Activated CD4-positive, CD25-positive, alpha-beta regulatory T cell treated with anti-CD3 and anti-CD28 coated beads, Interleukin-2, amount 50 U/mL, for 72 hours (primary cell): ENCODE measurements around the gene PPP1R9A.

Experiments
- DNase-seq: peaks from one replicate; pipeline ENCODE4 v3.0.0; 2021

The PPP1R9A gene

DNA sequence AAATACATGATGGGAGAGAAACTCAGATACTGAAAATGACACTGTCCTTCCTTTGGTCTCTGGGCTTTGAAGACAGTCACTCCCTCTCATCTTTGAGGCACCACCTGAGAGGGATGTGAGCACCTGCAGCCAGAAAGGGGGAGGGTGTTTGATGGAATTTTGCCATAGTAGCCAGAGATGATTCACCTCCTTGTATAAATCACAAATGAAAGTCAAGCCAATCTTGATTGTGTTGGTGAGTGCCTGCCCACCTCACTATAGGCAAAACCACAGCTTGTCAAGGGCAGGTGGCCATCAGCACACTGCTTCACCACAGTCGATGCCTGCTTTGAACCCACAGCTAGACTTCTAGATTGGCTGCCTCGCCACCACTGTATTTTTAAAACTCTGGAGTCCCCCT is 368.7 kb downstream of the PPP1R9A start:
- DNase-seq = no peak

DNA sequence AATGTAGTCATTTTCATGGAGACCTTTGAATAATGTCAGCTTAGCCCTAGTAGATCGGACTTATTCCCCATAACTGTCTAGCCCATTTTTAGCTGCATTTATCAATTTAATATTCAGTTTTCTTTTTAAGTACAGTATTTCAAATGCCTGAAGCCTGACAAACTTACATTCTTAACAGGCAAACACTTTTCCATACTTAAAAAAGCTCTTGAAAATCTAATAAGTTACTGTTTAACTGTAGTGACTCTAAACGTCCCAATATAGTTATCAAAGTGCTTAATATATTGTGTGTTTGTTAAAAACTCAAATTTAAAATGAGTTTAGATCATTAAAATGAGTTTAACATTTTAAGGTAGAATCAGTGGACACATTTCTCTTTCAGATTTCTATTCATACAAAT is 372.0 kb downstream of the PPP1R9A start:
- DNase-seq = no peak

DNA sequence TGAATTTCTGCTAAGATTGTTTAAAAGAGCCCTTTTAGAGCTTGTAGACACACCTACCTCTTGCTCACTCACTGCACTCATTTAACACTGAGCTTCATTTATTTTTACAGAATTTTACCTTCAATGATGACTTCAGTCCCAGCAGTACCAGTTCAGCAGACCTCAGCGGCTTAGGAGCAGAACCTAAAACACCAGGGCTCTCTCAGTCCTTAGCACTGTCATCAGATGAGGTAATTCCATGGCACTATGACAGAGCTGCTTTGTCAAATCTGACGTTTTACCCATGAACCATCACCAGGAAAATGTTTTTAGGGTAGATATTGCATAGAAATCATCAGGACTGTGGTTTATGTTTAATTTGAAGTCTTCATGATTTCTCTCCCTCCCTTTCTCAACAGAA is 378.7 kb downstream of the PPP1R9A start:
- no peak for DNase-seq

DNA sequence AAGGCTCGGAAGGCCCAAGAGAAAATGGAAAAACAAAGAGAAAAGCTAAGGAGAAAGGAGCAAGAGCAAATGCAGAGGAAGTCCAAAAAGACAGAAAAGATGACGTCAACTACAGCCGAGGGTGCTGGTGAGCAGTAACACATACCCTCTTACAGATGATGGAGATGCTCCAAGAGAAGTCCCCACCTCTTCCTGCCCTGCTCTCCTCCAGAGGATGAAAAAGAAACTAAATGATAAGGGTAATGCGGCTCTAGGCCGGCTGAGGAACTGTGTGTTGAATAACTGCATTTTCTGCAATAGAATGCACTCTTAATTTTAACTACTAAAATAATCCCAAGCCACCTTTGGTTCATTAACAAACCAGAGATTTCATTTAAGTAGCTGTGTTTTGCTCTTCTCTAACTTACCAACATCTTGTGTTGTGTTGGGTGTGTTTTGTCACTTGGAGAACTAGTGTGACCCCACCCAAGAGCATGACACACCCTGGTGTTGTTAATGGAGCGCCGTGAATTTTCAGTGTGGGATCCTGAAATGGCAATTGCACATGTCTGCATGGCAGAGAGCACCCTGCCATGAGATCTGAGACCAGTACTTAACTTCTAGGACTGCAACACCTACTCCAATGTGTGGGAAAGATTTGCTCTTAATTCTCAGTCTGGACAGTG is 382.9 kb downstream of the PPP1R9A start:
- no peak for DNase-seq

GRCh38 chr7:95295397-95295796 is 388.0 kb downstream of the PPP1R9A start:
- no peak for DNase-seq

- no peak for DNase-seq
Measured at GRCh38 chr7:95296456-95296855, 389.1 kb downstream of the PPP1R9A start.

DNA sequence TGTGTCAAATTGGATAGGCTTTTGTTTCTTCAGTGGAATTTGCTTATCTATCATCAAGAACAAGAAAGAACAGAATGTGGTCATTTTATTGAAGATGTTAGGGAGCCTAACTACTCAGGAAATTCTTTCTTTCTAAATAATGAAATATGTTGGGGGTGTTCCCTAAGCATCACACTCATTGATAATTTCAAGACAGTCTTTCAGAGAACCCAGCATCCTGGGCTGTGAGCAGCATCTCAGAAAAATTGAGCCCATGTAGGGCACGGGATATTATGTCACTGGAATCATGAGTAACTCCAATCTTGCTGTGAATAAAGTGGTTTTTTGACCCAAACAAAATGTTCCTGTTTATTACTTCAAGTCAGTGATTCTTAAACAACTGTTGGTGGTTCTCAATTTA is 389.6 kb downstream of the PPP1R9A start:
- DNase-seq = no peak

- DNase-seq = no peak
Measured at GRCh38 chr7:95298091-95298490, 390.7 kb downstream of the PPP1R9A start.

DNA sequence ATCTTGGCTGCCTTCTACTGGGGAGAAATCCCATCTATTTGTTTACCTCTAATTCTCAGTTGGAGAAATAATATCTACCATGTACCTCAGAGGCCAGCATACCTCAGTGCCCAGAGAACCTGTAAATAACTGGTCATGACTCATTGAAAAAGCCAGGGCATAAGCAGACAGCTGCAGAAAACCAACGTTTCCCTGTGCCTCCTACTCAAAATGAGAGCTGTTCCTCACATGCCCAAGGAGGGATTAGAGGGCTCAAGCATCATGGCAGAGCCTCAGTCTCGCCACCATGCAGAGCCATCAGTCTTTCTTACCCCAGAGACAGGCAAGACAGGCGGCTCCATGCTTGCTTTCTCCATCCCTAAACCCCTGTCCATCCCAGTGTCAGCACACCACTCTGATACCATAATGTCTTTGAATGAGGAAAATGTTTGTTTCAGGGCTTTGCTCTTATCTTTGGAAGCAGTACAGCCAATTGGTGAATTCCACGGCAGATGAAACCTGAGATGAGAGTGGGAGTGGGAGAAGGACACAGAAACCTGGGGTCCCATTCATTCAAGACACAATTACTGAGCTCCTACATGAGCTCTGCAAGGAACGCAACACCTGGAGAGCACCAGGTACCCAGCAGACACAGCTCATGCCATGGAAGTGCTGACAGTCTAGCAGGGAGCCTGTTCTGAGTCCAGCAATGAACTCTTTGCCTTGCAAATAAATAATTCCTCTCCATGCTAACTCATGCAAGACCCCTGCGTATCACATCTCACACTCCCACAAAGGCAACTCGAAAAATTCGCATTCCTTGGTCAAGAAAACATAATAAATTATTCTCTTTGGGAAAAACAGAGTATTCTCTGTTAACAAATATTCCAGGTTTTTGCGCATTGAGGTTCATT is 395.9 kb downstream of the PPP1R9A start:
- DNase-seq = no peak

GRCh38 chr7:95304990-95305389 is 397.6 kb downstream of the PPP1R9A start:
- no peak for DNase-seq

DNA sequence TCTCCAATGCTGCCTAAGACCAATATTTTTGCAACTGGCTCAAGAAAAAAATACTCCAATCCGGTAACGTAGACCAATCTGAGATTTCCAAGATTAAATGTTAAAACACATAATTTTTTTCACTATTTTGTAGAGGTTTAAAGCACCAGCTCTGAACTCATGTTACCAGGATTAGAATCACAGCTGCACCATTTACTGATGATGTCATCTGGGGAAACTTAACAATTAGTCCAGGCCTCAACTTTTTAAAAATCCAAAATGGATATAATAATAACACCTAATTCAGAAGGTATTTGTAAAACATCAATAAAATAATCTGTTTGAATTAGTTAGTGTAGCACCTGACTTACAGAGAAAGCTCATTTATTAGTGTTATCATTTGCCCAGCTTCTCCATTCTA is 402.6 kb downstream of the PPP1R9A start:
- no peak for DNase-seq

GRCh38 chr7:95311389-95311788 is 404.0 kb downstream of the PPP1R9A start:
- no peak for DNase-seq

GRCh38 chr7:95312561-95312960 is 405.2 kb downstream of the PPP1R9A start:
- DNase-seq = no peak

GRCh38 chr7:95316588-95316987 is 409.2 kb downstream of the PPP1R9A start:
- DNase-seq = no peak

DNA sequence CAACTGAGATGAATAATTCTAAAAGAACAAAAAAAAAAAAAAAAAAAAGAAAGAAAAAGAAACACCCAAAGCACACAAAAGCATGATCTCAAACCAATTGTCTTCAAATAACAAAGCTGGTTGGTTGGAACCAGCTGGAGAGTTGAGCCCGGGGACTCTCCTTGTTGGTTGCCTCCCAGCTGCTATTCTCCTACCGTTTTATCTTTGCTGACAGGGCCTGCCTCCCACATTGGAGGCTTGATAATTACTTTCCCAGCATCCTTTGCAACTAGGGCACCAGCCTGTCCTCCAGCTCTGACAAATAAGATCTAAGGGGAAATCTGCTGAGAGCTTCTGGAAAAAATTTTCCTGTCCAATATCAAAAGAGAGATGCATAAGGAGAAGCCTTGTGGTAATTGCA is 410.2 kb downstream of the PPP1R9A start:
- no peak for DNase-seq

- DNase-seq = no peak
Measured at GRCh38 chr7:95317966-95318365, 410.6 kb downstream of the PPP1R9A start.

DNA sequence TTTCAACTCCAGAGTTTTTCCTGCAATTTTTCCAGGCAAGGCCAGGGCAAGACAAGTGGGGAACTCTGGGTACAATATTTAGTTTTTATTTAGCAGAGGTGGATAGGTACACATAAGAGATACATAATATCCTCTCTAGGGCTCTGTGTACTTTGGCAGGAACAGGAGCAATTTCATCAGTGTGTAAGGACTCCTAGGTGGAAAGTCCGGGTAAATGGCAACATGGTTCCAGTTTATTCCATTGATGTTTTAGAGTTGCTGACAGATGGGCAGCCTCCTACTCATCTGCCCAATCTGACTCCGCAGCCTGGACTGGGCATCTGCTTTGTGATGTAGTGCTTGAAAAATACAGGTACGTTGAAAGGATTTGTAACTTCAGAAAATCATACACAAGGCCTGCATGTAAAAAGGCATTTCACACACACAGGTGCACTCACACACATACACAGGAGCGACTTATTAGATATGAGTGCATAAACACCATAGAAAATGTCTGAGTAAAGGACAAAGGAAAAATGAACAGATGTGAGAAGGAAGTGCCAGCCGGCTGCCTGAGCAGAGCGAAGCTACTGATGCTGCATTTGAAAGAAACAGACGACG is 411.2 kb downstream of the PPP1R9A start:
- no peak for DNase-seq

- DNase-seq = no peak
Measured at GRCh38 chr7:95319570-95319969, 412.2 kb downstream of the PPP1R9A start.

DNA sequence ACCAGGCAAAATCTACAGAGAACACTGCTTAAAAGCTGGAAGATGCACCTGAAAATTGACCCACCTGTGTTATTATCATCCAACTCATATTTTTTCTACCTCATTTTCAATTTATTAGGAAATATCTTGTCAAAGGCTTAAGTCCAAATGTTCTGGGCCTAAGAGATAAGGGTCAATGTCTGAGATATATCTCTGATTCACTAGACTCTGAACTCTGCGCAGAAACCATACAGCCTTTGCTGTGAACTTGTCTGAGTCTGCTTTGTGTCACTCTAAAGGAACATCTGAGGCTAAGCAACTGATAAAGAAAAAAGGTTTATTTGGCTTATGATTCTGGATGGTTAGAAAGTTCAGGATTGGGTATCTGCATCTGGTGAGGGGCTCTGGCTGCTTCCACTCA is 413.3 kb downstream of the PPP1R9A start:
- DNase-seq = no peak

- DNase-seq = no peak
Measured at GRCh38 chr7:95321720-95322119, 414.3 kb downstream of the PPP1R9A start.

GRCh38 chr7:95322396-95322795 is 415.0 kb downstream of the PPP1R9A start:
- no peak for DNase-seq

GRCh38 chr7:95322854-95323253 is 415.5 kb downstream of the PPP1R9A start:
- DNase-seq = no peak

GRCh38 chr7:95323410-95324129 is 416.2 kb downstream of the PPP1R9A start:
- no peak for DNase-seq
